ENCODE results near the gene ACAD11. TPM values are rescaled to one million over a fixed set of nuclear protein-coding genes. Genes with fewer than 3 reads are reported as not detected.

The ACAD11 gene
- total RNA-seq, 2 donors from 2014 or later = 52.8 to 100 TPM

- H3K27ac ChIP-seq = no peak overlapping the region
Measured at GRCh38 chr3:132521901-132522300, 137.7 kb downstream of the ACAD11 start.

GRCh38 chr3:132519914-132520313, 139.7 kb downstream of the ACAD11 start:
- Histone ChIP-seq H3K4me3 (no peak overlapping the region), H3K4me1 (ENCODE audit: control insufficient read depth in 1 of 2, low read depth in 2 of 2) (no peaks in the 10 kb centered on the region), H3K9me3 (no peaks in the 10 kb centered on the region), H3K27ac (no peak overlapping the region), H3K27me3 (replicated peaks; ENCODE audit: insufficient read depth) (no peaks in the 10 kb centered on the region), H3K36me3 (peaks cover 44% of the 10 kb centered on the region)
- no peak for TF ChIP-seq CTCF (IDR thresholded peaks at IDR 0.05)
- no peak for ATAC-seq (ENCODE audit: insufficient number of reproducible peaks, low FRiP score, low read depth)
- DNase-seq (ENCODE audit: low spot score) = no peak

More at GRCh38 chr3:132521901-132522300, 137.7 kb downstream of the ACAD11 start:
- no peaks in the 10 kb centered on the region for H3K9me3 ChIP-seq
- ATAC-seq (ENCODE audit: insufficient number of reproducible peaks, low FRiP score, low read depth) (no peak), DNase-seq (ENCODE audit: low spot score) (no peak)
- TF ChIP-seq CTCF (IDR thresholded peaks at IDR 0.05) = no peak
- H3K36me3 ChIP-seq = peaks cover 36% of the 10 kb centered on the region
- no peaks in the 10 kb centered on the region for H3K27me3 ChIP-seq (replicated peaks; ENCODE audit: insufficient read depth)
- peak overlapping the region; percentile 33 for H3K4me3 ChIP-seq
- H3K4me1 ChIP-seq (ENCODE audit: control insufficient read depth in 1 of 2, low read depth in 2 of 2) = no peaks in the 10 kb centered on the region

DNA sequence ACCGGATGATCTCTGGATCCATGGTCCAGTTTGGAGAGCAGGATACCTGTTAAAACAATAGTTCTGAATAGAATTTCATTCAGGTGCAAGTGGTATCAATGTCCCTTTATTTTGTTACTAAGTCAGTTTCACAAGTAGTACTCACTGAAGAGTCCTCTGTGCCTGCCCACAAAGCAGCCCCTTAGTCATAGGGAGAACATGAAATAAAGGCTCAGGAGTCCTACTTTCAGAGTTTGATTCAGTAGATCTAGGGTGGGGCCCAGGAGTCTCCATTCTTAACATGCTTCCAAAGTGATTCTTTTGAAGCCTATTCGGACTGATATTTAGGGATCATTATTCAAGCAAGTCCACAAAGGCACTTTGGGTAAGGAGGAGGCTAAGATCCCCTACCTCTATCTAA, 142.3 kb downstream of the ACAD11 start:
- no peak for TF ChIP-seq CTCF (IDR thresholded peaks at IDR 0.05)
- Histone ChIP-seq H3K36me3 (peaks cover 25% of the 10 kb centered on the region), H3K27me3 (replicated peaks; ENCODE audit: insufficient read depth) (no peaks in the 10 kb centered on the region)

DNA sequence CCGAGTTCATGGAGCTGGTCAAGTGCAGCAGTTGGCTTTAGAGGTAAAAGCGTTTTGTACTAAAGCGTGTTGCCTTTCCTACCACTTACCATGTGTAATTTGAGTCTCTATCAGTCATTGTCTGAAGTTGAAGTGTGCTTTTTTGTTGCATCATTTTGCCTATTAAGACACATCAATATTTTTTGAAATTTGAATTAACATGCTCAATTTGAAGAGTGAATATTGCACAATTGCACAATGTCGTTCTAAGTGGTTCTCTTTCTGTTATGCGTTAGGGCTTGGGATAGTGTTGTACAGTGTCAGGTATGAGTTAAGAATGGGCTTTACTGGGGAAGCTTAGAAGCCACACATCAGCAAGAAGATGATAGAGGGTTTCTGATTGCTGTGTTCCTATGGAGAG, 146.6 kb downstream of the ACAD11 start:
- H3K27me3 ChIP-seq (replicated peaks; ENCODE audit: insufficient read depth) = no peaks in the 10 kb centered on the region

More for the DNA sequence above, 142.3 kb downstream of the ACAD11 start:
- DNase-seq (ENCODE audit: low spot score) (no peak), ATAC-seq (ENCODE audit: insufficient number of reproducible peaks, low FRiP score, low read depth) (no peak)
- Histone ChIP-seq H3K4me3 (no peak overlapping the region), H3K4me1 (ENCODE audit: control insufficient read depth in 1 of 2, low read depth in 2 of 2) (no peaks in the 10 kb centered on the region), H3K9me3 (no peaks in the 10 kb centered on the region), H3K27ac (no peak overlapping the region)

DNA sequence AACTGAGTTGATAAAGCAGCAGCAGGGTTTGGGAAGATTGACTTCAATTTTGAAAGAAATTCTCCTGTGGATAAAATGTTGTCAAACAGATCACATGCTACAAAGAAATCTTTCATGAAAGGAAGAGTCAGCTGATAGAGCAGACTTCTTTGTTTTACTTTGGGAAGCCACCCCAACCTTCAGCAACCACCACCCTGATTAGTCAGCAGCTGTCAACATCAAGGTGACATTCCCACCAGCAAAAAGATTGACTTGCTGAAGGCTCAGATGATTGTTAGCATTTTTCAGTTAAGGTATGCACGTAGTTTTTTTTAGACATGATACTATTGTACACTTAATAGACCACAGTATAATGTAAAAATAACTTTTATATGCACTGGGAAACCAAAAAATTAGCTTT, 150.1 kb downstream of the ACAD11 start:
- H3K9me3 ChIP-seq = no peaks in the 10 kb centered on the region
- ATAC-seq (ENCODE audit: insufficient number of reproducible peaks, low FRiP score, low read depth) (no peak), DNase-seq (ENCODE audit: low spot score) (no peak)
- H3K36me3 ChIP-seq = peaks cover 26% of the 10 kb centered on the region
- H3K27ac ChIP-seq = no peak overlapping the region
- no peak overlapping the region for H3K4me3 ChIP-seq
- no peak for TF ChIP-seq CTCF (IDR thresholded peaks at IDR 0.05)
- no peaks in the 10 kb centered on the region for H3K27me3 ChIP-seq (replicated peaks; ENCODE audit: insufficient read depth)
- H3K4me1 ChIP-seq (ENCODE audit: control insufficient read depth in 1 of 2, low read depth in 2 of 2) = no peaks in the 10 kb centered on the region

More for the DNA sequence above, 146.6 kb downstream of the ACAD11 start:
- no peaks in the 10 kb centered on the region for H3K9me3 ChIP-seq
- H3K4me3 ChIP-seq = no peak overlapping the region
- peaks cover 39% of the 10 kb centered on the region for H3K36me3 ChIP-seq
- no peak overlapping the region for H3K27ac ChIP-seq
- no peaks in the 10 kb centered on the region for H3K4me1 ChIP-seq (ENCODE audit: control insufficient read depth in 1 of 2, low read depth in 2 of 2)
- DNase-seq (ENCODE audit: low spot score) (no peak), ATAC-seq (ENCODE audit: insufficient number of reproducible peaks, low FRiP score, low read depth) (no peak)
- no peak for TF ChIP-seq CTCF (IDR thresholded peaks at IDR 0.05)

Data from thoracic aorta (tissue), 2 donors.